ENCODE data around the gene DEPDC1B.
A peak's percentile ranks its signal among the peaks of the same experiment; 100 is the strongest.
"Not testable (repeated sequence)": the region's sequence is repeated elsewhere in the genome, so short reads cannot be mapped to it uniquely, and the experiment has no call there.

Gene DEPDC1B

DNA sequence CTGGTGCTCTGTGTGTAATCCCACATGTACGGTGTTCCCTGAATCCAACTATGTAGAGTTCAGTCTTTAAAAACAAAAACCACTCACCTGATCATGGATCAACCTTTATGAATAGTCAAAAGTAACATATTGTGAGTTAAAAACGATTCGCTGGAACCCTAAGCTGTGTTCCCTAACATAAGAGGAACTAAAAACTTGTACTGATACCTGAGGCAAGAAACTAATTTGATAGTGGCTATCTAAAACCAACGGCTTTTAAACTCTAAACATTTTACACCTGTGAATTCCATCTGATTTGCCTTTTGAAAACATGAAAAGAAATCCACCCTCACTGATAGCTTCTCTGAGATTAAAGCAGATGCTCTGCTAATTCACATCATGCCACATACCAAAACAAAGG, 101.5 kb downstream of the DEPDC1B start:
- DNase-seq (ENCODE audit: low read depth), result no peak

DNA sequence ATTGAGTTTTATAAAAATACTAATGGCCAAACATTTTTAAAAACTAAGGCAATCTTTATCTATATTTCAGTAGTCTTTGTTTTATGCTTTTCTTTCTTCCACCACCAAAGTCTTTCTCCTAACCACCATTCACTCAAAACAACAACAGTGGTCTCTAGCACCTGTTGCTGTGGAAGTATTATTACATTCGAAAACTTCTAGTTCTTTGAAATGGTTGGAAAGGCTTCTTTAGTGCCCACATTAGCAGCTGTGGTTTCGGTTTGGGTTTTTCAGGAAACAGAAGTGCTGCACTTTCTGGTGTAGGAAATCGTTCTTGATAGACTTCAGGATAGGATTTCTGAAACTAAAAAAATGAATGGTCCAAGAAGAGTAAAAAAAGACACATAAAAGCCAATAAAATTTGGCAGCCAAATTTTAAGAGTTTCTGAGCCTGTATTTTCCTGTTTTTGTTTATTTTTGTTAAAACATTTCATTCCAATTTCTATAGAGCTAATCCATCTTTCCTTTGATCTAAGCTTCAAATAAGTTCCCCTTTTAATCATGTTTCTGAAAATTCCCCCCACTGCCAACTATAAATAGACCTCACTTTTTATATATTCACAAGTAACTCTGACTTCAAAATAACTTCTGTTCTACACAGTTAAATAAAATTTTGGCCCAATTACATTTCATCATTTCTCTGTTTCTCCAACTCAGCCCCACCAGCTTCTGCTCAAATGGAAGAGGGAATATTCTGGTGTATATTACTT, 102.2 kb downstream of the DEPDC1B start:
- H3K4me3 ChIP-seq (ENCODE audit: low read length), result no peak overlapping the region
- no peak for DNase-seq (ENCODE audit: low read depth)
- TF ChIP-seq, protein P1, sequence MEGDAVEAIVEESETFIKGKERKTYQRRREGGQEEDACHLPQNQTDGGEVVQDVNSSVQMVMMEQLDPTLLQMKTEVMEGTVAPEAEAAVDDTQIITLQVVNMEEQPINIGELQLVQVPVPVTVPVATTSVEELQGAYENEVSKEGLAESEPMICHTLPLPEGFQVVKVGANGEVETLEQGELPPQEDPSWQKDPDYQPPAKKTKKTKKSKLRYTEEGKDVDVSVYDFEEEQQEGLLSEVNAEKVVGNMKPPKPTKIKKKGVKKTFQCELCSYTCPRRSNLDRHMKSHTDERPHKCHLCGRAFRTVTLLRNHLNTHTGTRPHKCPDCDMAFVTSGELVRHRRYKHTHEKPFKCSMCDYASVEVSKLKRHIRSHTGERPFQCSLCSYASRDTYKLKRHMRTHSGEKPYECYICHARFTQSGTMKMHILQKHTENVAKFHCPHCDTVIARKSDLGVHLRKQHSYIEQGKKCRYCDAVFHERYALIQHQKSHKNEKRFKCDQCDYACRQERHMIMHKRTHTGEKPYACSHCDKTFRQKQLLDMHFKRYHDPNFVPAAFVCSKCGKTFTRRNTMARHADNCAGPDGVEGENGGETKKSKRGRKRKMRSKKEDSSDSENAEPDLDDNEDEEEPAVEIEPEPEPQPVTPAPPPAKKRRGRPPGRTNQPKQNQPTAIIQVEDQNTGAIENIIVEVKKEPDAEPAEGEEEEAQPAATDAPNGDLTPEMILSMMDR (IDR thresholded peaks at IDR 0.05; ENCODE audit: insufficient read depth, low read depth, low read length, missing control alignments), result no peak

More for the DNA sequence above, 101.5 kb downstream of the DEPDC1B start:
- TF ChIP-seq, protein P1 (IDR thresholded peaks at IDR 0.05; ENCODE audit: insufficient read depth, low read depth, low read length, missing control alignments), result no peak
- no peak overlapping the region for H3K4me3 ChIP-seq (ENCODE audit: low read length)

DNA sequence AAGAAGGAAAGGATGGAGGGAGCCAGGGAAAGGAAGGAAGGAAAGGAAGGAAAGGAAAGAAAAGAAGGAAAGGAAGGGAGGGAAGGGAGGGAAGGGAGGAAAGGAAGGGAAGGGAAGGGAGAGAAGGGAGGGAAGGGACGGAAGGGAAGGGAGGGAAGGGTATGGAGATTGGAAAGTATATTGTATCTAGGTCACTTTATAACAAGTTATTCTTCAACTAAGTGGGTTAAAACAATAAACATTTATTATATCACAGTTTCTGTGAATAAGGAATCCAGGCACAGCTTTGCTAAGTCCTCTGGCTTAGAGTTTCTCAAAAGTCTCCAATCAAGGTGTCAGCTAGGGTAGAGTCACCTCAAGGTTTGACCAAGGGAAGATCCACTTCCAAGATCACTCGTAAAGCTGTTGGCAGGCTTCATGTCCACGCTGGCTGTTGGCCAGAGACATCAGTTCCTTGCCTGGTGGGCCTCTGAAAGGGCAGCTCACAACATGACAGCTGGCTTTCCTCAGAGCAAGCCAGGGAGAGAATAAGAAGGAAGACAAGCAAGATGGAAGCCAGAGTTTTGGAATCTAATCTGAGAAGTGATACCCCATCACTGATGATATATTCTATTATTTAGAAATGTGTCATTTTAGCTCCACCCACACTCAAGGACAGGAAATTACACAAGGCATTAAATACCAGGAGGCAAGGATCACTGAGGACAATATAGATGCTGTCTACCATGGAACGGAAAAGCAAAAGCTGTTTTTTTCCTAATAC, 105.1 kb downstream of the DEPDC1B start:
- TF ChIP-seq, protein P1 (IDR thresholded peaks at IDR 0.05; ENCODE audit: insufficient read depth, low read depth, low read length, missing control alignments), result no peak
- H3K4me3 ChIP-seq (ENCODE audit: low read length), result no peak overlapping the region
- DNase-seq (ENCODE audit: low read depth), result no peak

DNA sequence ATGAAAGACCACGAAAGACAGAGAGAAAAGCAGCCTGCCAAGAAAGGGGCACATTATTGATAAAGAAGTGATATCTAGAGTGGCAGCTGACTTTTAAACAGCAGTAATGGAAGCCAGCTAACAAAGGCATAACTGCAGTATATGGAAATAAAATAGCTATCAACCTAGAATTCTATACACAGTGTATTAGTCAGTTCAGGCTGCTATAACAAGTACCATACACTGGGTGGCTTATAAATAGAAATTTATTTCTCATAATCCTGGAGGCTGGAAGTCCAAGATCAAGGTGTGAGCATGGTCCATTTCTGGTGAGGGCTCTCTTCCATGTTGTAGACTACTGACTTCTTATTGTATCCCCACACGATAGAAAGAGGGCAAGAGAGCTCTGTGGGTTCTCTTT, 109.8 kb downstream of the DEPDC1B start:
- TF ChIP-seq, protein P1 (IDR thresholded peaks at IDR 0.05; ENCODE audit: insufficient read depth, low read depth, low read length, missing control alignments), result no peak
- H3K4me3 ChIP-seq (ENCODE audit: low read length), result no peak overlapping the region
- DNase-seq (ENCODE audit: low read depth), result no peak

DNA sequence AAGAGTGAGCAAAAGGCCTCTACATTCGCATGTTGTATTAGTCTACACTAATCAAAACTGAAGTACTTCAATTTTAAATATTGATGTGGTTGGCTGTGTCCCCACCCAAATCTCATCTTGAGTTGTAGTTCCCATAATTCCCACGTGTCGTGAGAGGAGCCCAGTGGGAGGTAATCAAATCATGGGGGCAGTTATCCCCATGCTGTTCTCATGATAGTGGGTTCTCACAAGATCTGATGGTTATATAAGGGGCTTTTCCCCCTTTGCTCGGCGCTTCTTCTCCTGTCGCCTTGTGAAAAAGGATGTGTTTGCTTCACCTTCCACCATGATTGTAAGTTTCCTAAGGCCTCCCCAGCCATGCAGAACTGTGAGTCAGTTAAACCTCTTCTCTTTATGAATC, 112.7 kb downstream of the DEPDC1B start:
- H3K4me3 ChIP-seq (ENCODE audit: low read length); DNase-seq (ENCODE audit: low read depth): not testable (repeated sequence)

DNA sequence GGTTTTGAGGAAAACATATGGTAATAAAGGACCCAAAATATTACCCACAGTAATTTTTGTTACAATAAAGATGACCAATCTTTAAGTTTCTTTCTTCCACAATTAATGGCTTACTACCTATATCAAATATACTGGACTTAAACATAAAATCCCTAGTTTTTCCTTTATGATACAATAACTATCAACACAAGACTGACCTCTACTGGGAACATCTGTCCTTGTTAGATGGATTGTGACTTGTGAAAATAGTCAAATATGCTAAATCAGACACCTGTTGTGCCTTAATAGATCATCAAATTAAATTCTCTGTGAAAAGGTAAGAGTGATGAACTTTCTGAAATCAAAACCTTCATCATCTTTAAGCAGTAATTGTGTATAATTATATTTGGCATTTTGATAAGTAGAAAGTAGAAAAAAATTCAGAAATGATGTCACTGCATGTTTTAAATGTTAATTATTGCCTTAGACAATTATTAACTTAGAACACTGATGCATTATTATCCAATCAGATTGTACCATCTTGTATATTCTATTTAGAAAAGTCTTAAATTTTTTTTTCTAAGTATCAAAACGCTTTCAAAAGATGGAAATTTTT, 113.6 kb downstream of the DEPDC1B start:
- DNase-seq (ENCODE audit: low read depth), result peak; percentile 44
- TF ChIP-seq, protein P1 (IDR thresholded peaks at IDR 0.05; ENCODE audit: insufficient read depth, low read depth, low read length, missing control alignments), result peak; percentile 46
- H3K4me3 ChIP-seq (ENCODE audit: low read length), result no peak overlapping the region

DNA sequence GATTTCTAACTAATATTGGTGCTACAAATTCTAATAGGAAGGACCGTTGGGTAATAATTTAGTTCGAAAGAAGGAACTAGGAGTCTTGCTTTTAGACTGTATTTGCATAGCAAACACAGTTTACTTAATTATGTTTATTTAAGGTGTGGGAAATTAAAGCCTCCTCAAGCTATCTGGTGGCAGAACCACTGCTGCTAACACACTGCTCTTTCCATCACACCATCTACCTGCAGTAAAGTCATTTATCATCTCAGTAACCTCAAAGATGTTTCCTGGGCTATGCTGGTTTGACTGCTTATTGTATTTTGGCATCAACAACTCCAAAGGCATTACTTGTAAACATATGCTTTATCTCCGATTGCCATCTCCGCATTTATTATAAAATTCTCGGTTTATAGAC, 114.3 kb downstream of the DEPDC1B start:
- H3K4me3 ChIP-seq (ENCODE audit: low read length), result no peak overlapping the region
- TF ChIP-seq, protein P1 (IDR thresholded peaks at IDR 0.05; ENCODE audit: insufficient read depth, low read depth, low read length, missing control alignments), result no peak
- no peak for DNase-seq (ENCODE audit: low read depth)
